HCT116 (cell line): ENCODE measurements around the gene FADS6. TPM values are rescaled to one million over a fixed set of nuclear protein-coding genes. Genes with fewer than 3 reads are reported as not detected.

ENCODE experiments used
- ATAC-seq: fragments of 200-7000 bp; cut with Tn5 transposase; 2 replicates; pipeline ENCODE4 v1.9.1; 2020; ENCODE audit warnings: mild to moderate bottlenecking, moderate library complexity
- BruUV-seq: library from RNA; stranded (reverse); fragments of 400-500 nt; replicated peaks from 2 replicates; lab custom pipeline; 2021; lab: Mats Ljungman, UMichigan
- CTCF ChIA-PET: fragments of 300-600 bp; sonication (Branson Sonifier 250); formaldehyde crosslinking; loops from one replicate; lab custom pipeline; 2021; ENCODE audit warnings: antibody characterized with exemption; lab: Charles Lee
- POLR2A ChIA-PET: fragments of 300-600, 350-600 bp; sonication (Branson Sonifier 250); formaldehyde crosslinking; loops from one replicate; lab custom pipeline; 2021; ENCODE audit warnings: antibody characterized with exemption; lab: Charles Lee
- RAD21 ChIA-PET, 2 experiments: fragments of 300-600 bp; sonication (Branson Sonifier 250); formaldehyde crosslinking; loops; one replicate each; lab custom pipeline; 2023; ENCODE audit warnings: low total read pairs in 2 of 2; ENCODE audit not compliant: uncharacterized antibody in 2 of 2, unreplicated experiment in 2 of 2, low non-redundant PET in 1 of 2; lab: Charles Lee
- DNase-seq: peaks from one replicate; pipeline ENCODE4 v3.0.0-alpha.2; 2010; ENCODE audit warnings: low read depth, low spot score
- H2AFZ ChIP-seq: fragments of 200-600 bp; shearing (Covaris generic), sonication (generic); 2 replicates; pipeline ENCODE4 v1.6.1; 2017; ENCODE audit warnings: low read depth, mixed run types, mixed read lengths, antibody characterized with exemption, low read length; ENCODE audit not compliant: poor library complexity, severe bottlenecking
- H3K27ac ChIP-seq: 2 replicates; pipeline ENCODE4 v1.5.1; 2012; ENCODE audit warnings: low read depth, low read length
- H3K27me3 ChIP-seq: fragments of 200-600 bp; sonication (generic); 2 replicates; pipeline ENCODE4 v1.6.1; 2016; ENCODE audit warnings: mixed run types, low read length, mixed read lengths; ENCODE audit not compliant: insufficient read depth
- H3K36me3 ChIP-seq, 2 experiments: fragments of 200-500 bp in 1 of 2; fragments of 200-600 bp in 1 of 2; sonication (Bioruptor generic) in 1 of 2; sonication (generic) in 1 of 2; 2 replicates each; pipeline versions ENCODE4 v1.5.1 to v1.6.1; 2014 to 2016; ENCODE audit warnings: low read length in 2 of 2, inconsistent platforms in 1 of 2, mixed read lengths in 1 of 2, mixed run types in 1 of 2; ENCODE audit not compliant: insufficient read depth in 2 of 2, control insufficient read depth in 1 of 2
- H3K4me1 ChIP-seq, 2 experiments: fragments of 200-600 bp in 1 of 2; sonication (generic) in 1 of 2; 2 replicates each; pipeline versions ENCODE4 v1.5.1 to v1.6.1; 2012 to 2017; ENCODE audit warnings: low read length in 2 of 2, inconsistent platforms in 1 of 2, mild to moderate bottlenecking in 1 of 2, mixed read lengths in 1 of 2, mixed run types in 1 of 2, moderate library complexity in 1 of 2; ENCODE audit not compliant: insufficient read depth in 2 of 2, control insufficient read depth in 1 of 2
- H3K4me2 ChIP-seq: fragments of 200-600 bp; sonication (generic); 2 replicates; pipeline ENCODE4 v1.6.1; 2017; ENCODE audit warnings: mixed run types, low read length, mixed read lengths
- H3K4me3 ChIP-seq, 2 experiments: fragments of 200-600 bp in 1 of 2; sonication (generic) in 1 of 2; replicated peaks in 1 of 2; 2 replicates each; pipeline ENCODE4 v1.5.1; 2011 to 2016; ENCODE audit warnings: low read length in 2 of 2, control low read depth in 1 of 2, low read depth in 1 of 2, mild to moderate bottlenecking in 1 of 2, mixed read lengths in 1 of 2, mixed run types in 1 of 2
- H3K79me2 ChIP-seq: fragments of 200-600 bp; sonication (generic); 2 replicates; pipeline ENCODE4 v1.6.1; 2017; ENCODE audit warnings: mild to moderate bottlenecking, mixed run types, low read length, moderate library complexity, mixed read lengths; ENCODE audit not compliant: insufficient read depth
- H3K9ac ChIP-seq: fragments of 200-600 bp; sonication (generic); 2 replicates; pipeline ENCODE4 v1.6.1; 2016; ENCODE audit warnings: low read length, mixed read lengths
- H3K9me2 ChIP-seq: fragments of 200-600 bp; sonication (generic), shearing (Covaris generic); 2 replicates; pipeline ENCODE4 v1.6.1; 2017; ENCODE audit warnings: mixed run types, mild to moderate bottlenecking, moderate library complexity; ENCODE audit not compliant: insufficient read depth
- H3K9me3 ChIP-seq, 2 experiments: fragments of 200-500 bp in 1 of 2; fragments of 200-600 bp in 1 of 2; sonication (Bioruptor generic) in 1 of 2; sonication (generic) in 1 of 2; 2 replicates each; pipeline ENCODE4 v1.6.1; 2014 to 2017; ENCODE audit warnings: low read length in 2 of 2, mixed read lengths in 2 of 2, inconsistent platforms in 1 of 2, low read depth in 1 of 2, mild to moderate bottlenecking in 1 of 2, mixed run types in 1 of 2, moderate library complexity in 1 of 2; ENCODE audit not compliant: control insufficient read depth in 1 of 2, insufficient read depth in 1 of 2
- H4K20me1 ChIP-seq: fragments of 200-600 bp; sonication (generic), shearing (Covaris generic); 2 replicates; pipeline ENCODE4 v1.6.1; 2017; ENCODE audit warnings: mixed run types, mild to moderate bottlenecking, moderate library complexity; ENCODE audit not compliant: insufficient read depth
- ATF3 ChIP-seq: IDR thresholded peaks from 2 replicates; pipeline ENCODE4 v1.6.1; 2012
- EGR1 ChIP-seq: IDR thresholded peaks from 2 replicates; pipeline ENCODE4 v1.6.1; 2012; ENCODE audit warnings: low read depth
- EZH2 ChIP-seq: fragments of 200-600 bp; sonication (generic); IDR thresholded peaks from 2 replicates; pipeline ENCODE4 v1.6.1; 2017; ENCODE audit warnings: antibody characterized with exemption, mixed run types
- POLR2A ChIP-seq: IDR thresholded peaks from 2 replicates; pipeline ENCODE4 v1.7.0; 2011; ENCODE audit warnings: borderline replicate concordance; ENCODE audit not compliant: insufficient read depth, insufficient read length; ENCODE audit errors: extremely low read depth
- SRF ChIP-seq: IDR thresholded peaks from 2 replicates; pipeline ENCODE4 v1.6.1; 2012; ENCODE audit warnings: low read depth
- intact Hi-C: fragments of 100-400 bp; cut with micrococcal nuclease; formaldehyde crosslinking; loops from 2 replicates; pipeline ENCODE4 v1.10.0; 2022
- total RNA-seq: library from RNA; stranded (reverse); gene quantifications from one replicate; pipeline ENCODE4 v1.2.1, GENCODE V29; 2021; ENCODE audit not compliant: unreplicated experiment
- TF ChIP-seq, protein P1 (sequence below), 3 experiments: fragments of 200-600 bp in 1 of 3; sonication (generic) in 1 of 3; IDR thresholded peaks in 2 of 3; conservative IDR thresholded peaks in 1 of 3; 2 replicates each; pipeline ENCODE4 v1.5.1; 2012 to 2017; ENCODE audit warnings: low read depth in 2 of 3, low read length in 2 of 3, antibody characterized with exemption in 1 of 3, borderline replicate concordance in 1 of 3, control low read depth in 1 of 3, mild to moderate bottlenecking in 1 of 3, mixed read lengths in 1 of 3, mixed run types in 1 of 3, moderate library complexity in 1 of 3; ENCODE audit not compliant: insufficient read depth in 1 of 3
- TF ChIP-seq, protein P2 (sequence below): IDR thresholded peaks from 2 replicates; pipeline ENCODE4 v1.6.1; 2012; ENCODE audit warnings: low read depth

The FADS6 gene
- total RNA-seq, 1 experiment from 2014 or later, result not detected

DNA sequence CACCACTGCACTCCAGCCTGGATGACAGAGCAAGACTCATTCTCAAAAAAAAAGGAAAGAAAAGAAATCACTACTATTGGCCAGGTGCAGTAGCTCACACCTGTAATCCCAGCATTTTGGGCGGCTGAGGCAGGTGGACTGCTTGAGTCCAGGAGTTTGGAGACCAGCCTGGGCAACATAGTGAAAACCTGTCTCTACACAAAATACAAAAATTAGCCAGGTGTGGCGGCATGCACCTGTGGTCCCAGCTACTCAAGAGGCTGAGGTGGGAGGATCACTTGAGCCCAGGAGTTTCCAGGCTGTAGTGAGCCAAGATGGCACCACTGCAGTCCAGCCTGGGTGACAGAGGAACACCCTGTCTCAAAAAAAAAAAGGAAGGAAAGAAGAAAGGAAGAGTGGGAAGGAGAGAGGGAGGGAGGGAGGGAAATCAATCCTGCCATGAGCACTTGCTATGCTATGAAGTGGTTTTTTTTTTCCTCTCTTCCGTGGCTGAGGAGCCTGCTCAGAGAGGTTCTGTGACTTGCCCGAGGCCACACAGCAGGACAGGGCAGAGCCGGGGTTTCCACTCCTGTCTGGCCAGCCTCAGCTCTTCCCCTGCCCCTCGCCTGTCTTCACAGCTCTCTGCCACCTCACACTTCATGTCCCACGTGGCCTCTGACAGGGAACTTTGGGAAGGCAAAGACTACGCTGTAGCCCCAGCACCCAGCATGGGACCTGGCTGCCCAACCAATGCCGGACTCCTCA, 44.6 kb downstream of the FADS6 start:
- no TSS peak for BruUV-seq
- no peaks in the 10 kb centered on the region for H3K27me3 ChIP-seq
- H3K27ac ChIP-seq, result no peak overlapping the region
- ChIA-PET POLR2A (no interaction called here), CTCF (no interaction called here), RAD21 (interaction anchor here in 1 of 2 experiments (0.6 kb wide), 1 partner anchor 418 kb away, joined by 3 read pairs; no protein-coding TSS in a partner anchor)
- no peaks in the 10 kb centered on the region for H3K36me3 ChIP-seq
- no peaks in the 10 kb centered on the region for H3K79me2 ChIP-seq
- H4K20me1 ChIP-seq, result no peaks in the 10 kb centered on the region
- H3K4me2 ChIP-seq, result no peak overlapping the region
- H3K9me3 ChIP-seq, result no peaks in the 10 kb centered on the region
- ATAC-seq (no peak), DNase-seq (no peak)
- no peak overlapping the region for H3K4me3 ChIP-seq
- intact Hi-C loops, result no loop called here
- no peak overlapping the region for H2AFZ ChIP-seq
- H3K4me1 ChIP-seq, result peaks cover 0 to 12% of the 10 kb centered on the region in 2 experiments; a peak in 2 of 4 replicates
- no peak for TF ChIP-seq ATF3
- TF ChIP-seq EGR1, result no peak
- no peak for TF ChIP-seq SRF
- TF ChIP-seq, protein P1, sequence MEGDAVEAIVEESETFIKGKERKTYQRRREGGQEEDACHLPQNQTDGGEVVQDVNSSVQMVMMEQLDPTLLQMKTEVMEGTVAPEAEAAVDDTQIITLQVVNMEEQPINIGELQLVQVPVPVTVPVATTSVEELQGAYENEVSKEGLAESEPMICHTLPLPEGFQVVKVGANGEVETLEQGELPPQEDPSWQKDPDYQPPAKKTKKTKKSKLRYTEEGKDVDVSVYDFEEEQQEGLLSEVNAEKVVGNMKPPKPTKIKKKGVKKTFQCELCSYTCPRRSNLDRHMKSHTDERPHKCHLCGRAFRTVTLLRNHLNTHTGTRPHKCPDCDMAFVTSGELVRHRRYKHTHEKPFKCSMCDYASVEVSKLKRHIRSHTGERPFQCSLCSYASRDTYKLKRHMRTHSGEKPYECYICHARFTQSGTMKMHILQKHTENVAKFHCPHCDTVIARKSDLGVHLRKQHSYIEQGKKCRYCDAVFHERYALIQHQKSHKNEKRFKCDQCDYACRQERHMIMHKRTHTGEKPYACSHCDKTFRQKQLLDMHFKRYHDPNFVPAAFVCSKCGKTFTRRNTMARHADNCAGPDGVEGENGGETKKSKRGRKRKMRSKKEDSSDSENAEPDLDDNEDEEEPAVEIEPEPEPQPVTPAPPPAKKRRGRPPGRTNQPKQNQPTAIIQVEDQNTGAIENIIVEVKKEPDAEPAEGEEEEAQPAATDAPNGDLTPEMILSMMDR (IDR thresholded peaks at IDR 0.05 in 2 of 3, conservative IDR thresholded peaks at IDR 0.05 in 1 of 3; ENCODE audit: borderline replicate concordance in 1 of 3, insufficient read depth in 1 of 3, low read depth in 2 of 3, low read length in 2 of 3), result no peak
- TF ChIP-seq, protein P2, sequence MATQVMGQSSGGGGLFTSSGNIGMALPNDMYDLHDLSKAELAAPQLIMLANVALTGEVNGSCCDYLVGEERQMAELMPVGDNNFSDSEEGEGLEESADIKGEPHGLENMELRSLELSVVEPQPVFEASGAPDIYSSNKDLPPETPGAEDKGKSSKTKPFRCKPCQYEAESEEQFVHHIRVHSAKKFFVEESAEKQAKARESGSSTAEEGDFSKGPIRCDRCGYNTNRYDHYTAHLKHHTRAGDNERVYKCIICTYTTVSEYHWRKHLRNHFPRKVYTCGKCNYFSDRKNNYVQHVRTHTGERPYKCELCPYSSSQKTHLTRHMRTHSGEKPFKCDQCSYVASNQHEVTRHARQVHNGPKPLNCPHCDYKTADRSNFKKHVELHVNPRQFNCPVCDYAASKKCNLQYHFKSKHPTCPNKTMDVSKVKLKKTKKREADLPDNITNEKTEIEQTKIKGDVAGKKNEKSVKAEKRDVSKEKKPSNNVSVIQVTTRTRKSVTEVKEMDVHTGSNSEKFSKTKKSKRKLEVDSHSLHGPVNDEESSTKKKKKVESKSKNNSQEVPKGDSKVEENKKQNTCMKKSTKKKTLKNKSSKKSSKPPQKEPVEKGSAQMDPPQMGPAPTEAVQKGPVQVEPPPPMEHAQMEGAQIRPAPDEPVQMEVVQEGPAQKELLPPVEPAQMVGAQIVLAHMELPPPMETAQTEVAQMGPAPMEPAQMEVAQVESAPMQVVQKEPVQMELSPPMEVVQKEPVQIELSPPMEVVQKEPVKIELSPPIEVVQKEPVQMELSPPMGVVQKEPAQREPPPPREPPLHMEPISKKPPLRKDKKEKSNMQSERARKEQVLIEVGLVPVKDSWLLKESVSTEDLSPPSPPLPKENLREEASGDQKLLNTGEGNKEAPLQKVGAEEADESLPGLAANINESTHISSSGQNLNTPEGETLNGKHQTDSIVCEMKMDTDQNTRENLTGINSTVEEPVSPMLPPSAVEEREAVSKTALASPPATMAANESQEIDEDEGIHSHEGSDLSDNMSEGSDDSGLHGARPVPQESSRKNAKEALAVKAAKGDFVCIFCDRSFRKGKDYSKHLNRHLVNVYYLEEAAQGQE, result no peak
- TF ChIP-seq EZH2, result no peak
- TF ChIP-seq POLR2A, result no peak
- no peak overlapping the region for H3K9ac ChIP-seq
- no peaks in the 10 kb centered on the region for H3K9me2 ChIP-seq
